Suprapubic skin (tissue), 3 donors: ENCODE data around the gene SERPINB7.

ENCODE experiments used
- EP300 ChIP-seq: sonication (generic); formaldehyde crosslinking; IDR thresholded peaks from one replicate; pipeline ENCODE4 v1.6.1; 2017; ENCODE audit warnings: antibody characterized with exemption
- POLR2A ChIP-seq, 2 donors: fragments of 450-650 bp; IDR thresholded peaks; one replicate each; pipeline ENCODE4 v1.6.1; 2017; ENCODE audit warnings: antibody characterized with exemption in 2 of 2, mild to moderate bottlenecking in 2 of 2, moderate library complexity in 2 of 2
- TF ChIP-seq, protein P1 (sequence below), 2 donors: fragments of 200-600 bp in 1 of 2; fragments of 450-650 bp in 1 of 2; sonication (generic) in 1 of 2; IDR thresholded peaks; one replicate each; pipeline ENCODE4 v1.5.1; 2016 to 2019; ENCODE audit warnings: antibody characterized with exemption in 2 of 2, mild to moderate bottlenecking in 1 of 2, moderate library complexity in 1 of 2

DNA sequence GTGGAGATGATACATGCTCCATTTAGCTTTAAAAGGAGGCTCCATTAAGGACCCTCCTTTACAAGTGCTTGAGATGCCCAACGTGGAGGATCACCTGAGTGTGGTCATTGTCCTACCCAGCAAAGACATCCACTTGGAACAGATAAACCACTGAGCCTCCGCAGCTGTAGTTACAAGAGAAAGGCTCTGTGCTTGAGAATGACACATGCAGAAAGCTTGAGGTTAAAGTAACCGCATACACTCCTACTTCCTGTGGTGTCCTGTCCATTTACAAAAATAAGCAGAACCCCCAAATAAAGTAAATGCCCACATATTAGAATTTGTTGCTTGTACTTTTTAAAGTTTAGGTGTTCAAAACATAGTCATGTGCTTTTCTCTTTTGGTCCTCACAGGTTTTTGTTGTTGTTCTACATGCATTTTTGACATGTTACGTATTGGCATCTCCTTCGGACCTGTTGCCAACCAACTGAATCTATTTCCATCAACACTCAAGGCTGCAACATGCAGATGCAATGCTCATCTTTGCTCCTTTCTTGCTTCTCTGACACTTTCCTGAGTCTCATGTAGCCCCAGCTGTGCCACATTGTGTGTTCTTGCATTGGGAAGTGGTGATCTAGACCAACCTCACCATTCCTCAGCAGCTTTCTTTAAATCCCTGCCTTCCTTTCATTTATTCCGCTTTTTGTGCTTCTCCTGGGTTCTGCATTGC is 56.0 kb downstream of the SERPINB7 start:
- TF ChIP-seq, protein P1, sequence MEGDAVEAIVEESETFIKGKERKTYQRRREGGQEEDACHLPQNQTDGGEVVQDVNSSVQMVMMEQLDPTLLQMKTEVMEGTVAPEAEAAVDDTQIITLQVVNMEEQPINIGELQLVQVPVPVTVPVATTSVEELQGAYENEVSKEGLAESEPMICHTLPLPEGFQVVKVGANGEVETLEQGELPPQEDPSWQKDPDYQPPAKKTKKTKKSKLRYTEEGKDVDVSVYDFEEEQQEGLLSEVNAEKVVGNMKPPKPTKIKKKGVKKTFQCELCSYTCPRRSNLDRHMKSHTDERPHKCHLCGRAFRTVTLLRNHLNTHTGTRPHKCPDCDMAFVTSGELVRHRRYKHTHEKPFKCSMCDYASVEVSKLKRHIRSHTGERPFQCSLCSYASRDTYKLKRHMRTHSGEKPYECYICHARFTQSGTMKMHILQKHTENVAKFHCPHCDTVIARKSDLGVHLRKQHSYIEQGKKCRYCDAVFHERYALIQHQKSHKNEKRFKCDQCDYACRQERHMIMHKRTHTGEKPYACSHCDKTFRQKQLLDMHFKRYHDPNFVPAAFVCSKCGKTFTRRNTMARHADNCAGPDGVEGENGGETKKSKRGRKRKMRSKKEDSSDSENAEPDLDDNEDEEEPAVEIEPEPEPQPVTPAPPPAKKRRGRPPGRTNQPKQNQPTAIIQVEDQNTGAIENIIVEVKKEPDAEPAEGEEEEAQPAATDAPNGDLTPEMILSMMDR (IDR thresholded peaks at IDR 0.05), result no peak
- no peak for TF ChIP-seq POLR2A (IDR thresholded peaks at IDR 0.05)
- no peak for TF ChIP-seq EP300
